OCI-M2 (cell line): ENCODE results near the gene PRKCQ.
"Not testable (repeated sequence)": the region's sequence is repeated elsewhere in the genome, so short reads cannot be mapped to it uniquely, and the experiment has no call there.

ENCODE experiments used
- DNase-seq: peaks from one replicate; lab custom pipeline; 2025; ENCODE audit not compliant: unreplicated experiment; lab: John Stamatoyannopoulos, UW

PRKCQ gene

DNA sequence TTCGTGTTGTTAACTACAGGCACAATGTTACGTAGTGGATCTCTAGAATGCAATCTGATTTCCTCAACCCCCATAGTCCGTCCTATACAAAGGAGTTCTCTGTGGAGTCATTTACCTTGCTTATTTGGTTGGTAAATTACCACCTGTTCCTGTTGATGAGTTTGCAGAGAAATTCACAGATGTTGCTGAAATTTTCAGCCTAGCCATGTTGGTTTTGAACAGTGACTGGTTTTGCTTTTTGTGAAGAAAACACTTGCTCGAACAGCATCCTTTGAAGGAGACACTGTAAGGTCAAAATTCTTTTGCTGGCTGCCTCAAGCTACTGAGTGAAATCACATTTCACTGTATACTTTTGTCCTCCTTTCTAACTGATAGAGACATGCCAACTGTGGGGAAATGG is 15.4 kb upstream of the PRKCQ start:
- DNase-seq, result no peak

DNA sequence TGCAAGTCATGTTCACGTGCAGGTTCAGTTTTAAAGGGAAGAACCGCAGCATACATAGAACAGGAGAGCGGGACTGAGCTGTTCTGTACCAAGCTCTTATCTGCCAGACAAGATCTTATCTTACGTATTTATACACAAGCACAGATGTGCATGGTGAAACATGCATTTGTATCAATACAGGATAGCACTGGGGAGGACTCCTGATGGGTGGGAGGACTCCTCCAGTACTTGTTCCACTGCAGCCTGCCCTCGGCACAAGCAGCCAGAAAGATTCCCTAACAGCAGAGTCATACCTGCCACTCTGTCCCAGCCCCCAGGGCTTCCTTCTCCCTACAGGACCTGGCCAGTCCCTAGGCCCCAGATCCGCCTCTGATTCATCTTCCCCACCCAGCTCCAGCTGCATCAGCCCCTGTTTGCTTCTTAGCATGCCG is 13.2 kb upstream of the PRKCQ start:
- no peak for DNase-seq

DNA sequence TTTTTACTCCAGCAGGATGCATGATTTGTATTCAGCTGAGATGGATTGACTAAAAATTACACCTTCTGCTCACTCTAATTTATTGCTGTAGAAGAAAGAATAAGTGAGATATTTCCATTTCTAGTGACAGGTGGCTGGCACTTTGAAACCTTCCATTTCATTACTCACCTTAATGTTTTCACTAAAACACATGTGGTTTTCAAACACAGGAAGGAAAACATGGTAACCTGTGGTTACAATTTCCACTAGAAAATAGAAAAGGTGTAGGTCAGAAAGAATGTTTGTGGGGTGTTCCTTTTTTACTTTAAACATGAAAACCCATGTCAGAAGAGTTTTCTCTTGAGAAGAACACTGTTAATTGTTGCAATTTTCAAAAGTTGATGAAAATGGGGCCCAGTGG is 12.0 kb upstream of the PRKCQ start:
- DNase-seq, result no peak

DNA sequence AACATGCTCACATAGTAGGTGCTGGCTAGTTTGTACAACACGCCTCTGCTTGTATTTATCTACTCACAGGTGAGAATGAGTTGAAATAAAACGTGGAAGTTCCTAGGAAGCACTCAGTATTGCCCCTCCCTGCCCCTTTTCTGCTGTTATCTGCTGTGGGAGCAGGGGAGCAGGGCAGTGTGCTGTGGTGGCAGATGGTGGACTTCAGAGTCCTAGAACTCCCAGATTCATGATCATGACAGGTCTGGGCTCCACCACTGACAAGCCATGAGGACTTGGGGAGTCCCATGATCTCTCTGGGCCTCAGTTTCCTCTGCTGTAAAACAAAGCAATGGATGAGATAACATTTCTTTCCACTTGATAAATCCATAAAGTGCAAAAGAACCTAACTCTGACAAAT is 11.6 kb upstream of the PRKCQ start:
- DNase-seq, result no peak

DNA sequence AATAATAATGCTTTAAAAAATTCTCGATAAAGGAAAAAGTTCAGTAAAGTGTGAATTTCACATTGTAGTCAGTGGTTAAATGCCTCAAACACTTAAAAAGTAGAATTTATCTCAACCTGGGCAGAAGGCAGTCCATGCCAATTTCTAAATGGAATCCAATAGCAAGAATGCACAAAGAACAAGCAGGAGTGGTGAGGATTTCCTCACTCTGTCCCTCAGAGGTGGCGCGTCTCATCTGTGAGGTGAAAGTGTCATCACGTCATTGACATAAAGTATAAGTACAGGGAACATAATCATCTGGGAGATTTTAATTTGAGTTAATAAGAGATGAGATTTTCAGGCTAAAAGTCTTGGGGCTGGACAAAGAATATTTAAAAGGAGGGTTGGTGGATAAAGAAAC is 10.0 kb upstream of the PRKCQ start:
- no peak for DNase-seq

DNA sequence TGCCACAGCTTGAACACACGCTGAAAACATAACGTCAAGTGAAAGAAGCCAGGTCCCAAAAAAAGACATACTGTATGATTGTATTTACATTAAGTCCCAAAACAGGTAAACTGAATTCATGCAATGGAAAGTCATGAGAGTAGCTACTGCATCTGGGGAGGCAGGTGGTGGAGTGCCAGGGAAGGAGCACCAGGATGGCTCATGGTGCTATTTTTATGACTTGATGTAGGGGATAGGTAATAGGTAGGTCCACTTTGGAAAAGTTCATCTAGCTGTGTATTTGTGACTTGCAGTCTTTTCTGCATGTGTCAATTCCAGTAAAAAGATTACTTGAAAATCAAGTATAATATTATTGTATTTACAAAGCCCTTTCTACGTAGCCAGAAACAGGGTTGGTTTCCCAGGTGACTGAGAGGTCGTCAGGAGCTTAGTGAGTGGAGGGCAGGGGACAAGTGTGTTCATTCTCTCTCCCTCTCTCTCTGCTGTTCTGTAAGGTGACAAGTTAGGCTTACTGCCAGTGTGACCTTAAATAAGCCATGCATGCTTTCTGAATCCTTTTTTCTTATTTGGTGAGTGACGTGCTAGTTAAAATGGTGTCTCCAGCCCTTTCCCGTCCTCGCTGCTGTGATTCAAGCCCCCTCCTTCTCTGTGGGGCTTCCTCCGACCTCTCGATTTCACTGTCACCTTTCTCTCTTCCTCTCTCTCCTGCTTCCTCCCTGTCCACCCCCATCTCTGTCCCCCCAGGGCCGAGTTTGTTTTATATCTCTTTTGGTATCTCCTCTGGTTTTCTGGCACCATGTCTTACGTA is 9.4 kb upstream of the PRKCQ start:
- DNase-seq, result no peak

DNA sequence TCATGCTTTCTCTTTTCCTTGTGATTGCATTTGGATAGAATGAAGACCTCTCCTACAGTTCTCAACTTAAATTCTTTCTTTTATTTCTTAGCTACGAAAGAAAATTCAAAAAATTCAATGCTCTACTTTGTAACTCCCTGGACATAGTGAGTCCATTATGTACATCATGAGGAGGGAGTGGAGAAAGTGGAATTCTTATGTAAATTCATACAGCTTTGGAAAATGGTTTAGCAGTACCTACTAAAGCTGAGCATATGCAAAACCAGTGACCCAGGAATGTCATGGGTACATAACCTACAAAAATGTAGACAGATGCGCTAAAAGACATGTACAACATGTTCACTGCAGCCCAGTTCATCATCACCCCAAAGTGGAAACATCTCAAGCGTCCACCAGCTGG is 8.8 kb upstream of the PRKCQ start:
- no peak for DNase-seq

DNA sequence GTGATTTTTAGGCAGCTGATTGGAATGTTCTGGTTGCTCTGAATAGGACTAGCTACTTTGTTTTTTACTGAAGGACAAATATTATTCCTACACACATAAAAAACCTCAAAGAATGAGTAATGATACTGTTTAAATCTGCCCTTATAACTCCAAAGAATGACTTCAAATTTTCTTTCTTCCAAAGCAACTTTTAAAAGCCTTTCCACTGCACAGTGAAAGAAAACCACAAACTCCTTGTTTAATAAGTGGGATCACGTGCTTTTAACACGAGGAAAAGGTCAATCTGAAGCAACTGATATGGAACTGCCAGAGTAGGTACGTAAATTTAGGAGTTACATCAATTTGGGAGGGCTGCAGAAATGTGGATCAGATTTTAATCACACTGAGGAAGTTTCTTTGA is 8.0 kb upstream of the PRKCQ start:
- DNase-seq, result no peak

DNA sequence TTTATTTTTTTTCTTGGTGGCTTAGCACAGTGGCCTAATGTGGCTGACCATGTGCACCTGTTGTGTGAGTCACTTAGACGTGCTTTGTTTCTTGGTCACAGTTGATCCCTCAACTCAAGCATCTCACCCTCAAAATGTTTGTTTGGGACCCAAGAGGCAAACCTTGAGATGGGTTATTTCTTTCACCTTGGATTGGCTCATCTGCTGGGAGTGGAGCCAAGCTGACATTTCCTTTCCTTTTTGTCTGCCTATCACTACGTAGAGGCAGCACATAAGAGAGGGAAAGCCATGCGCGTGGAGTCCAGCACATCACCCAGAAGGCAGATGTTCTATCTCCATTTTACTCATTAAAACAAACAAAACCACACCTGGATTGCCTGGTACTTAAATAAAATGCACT is 6.4 kb upstream of the PRKCQ start:
- no peak for DNase-seq

DNA sequence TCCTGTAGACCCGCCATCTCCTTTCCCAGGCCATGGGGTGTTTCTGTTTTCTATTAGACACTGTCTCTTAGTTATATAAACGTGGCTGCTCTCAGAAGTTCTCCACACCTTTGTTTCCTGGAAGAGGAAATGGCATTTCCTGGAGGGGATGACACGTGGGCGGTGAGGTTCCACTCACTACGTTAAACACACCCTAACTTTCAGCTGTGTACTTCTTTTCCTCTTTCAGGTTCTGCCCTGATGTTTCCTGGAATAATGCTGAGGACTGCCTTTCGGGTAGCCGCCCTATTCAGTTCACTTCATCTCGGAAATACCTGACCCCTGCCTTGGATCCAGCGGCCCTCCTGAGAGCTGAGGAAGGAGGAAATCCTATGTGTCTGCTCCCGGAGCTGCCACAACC is 3.4 kb upstream of the PRKCQ start:
- no peak for DNase-seq

DNA sequence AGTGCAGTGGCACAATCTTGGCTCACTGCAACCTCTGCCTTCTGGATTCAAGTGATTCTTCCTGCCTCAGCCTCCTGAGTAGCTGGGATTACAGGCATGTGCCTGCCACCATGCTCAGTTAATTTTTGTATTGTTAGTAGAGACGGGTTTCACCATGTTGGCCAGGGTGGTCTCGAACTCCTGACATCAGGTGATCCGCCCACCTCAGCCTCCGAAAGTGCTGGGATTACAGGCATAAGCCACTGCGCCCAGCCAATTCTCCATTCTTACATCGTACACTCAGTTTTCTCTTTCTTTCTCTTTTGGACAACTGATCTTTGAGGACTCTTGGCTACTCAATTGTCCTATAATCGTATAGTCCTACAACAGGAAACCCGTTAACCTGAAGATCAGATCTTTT is 2.8 kb upstream of the PRKCQ start:
- not testable (repeated sequence) for DNase-seq

DNA sequence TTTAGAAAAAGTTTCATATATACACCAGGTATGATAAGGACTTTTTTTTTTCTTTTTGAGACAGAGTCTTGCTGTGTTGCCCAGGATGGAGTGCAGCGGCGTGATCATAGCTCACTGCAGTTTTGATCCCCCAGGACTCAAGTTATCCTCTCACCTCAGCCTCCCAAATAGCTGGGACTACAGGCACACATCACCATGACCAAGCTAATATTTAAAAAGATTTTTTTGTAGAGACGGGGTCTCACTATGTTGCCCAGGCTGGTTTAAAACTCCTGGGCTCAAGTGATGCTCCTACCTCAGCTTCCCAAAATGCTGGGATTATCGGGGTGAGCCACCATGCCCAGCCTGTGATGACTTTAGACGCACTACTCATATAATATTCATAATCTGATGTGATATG is 2.2 kb upstream of the PRKCQ start:
- DNase-seq, result no peak

DNA sequence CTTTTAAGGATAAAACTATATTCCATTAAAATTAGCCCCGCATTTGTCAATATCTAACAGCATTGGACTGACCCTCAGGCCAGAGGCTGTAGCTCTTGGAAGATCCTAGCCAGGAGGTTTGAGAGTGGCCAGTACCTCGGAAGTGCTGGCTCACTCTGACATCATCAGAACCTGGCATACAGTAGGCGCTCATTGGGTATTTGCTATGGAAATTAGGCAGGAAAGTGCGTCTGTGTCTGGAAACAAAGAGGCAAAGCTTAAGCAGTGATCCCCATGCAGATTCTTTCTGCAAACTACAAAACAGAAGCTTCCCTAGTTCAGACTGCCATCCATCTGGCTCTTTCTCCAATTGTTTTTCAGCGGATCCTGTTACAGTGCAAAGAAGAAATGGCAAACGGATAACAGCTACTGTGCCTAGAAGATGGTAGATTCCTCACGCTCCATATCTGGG is 1.7 kb upstream of the PRKCQ start:
- DNase-seq, result no peak

DNA sequence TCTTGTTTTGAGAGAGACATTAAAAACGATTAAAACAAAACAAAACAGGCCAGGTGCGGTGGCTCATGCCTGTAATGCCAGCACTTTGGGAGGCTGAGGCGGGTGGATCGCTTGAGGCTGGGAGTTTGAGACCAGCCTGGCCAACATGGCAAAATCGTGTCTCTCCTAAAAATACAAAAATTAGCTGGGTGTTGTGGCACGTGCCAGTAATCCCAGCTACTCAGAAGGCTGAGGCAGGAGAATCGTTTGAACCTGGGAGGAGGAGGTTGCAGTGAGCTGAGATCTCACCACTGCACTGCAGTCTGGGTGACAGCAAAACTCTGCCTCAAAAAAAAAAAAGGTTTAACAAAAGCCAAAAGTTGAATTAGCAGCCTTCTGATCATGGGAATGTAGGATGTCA is 1.1 kb upstream of the PRKCQ start:
- DNase-seq, result not testable (repeated sequence)

DNA sequence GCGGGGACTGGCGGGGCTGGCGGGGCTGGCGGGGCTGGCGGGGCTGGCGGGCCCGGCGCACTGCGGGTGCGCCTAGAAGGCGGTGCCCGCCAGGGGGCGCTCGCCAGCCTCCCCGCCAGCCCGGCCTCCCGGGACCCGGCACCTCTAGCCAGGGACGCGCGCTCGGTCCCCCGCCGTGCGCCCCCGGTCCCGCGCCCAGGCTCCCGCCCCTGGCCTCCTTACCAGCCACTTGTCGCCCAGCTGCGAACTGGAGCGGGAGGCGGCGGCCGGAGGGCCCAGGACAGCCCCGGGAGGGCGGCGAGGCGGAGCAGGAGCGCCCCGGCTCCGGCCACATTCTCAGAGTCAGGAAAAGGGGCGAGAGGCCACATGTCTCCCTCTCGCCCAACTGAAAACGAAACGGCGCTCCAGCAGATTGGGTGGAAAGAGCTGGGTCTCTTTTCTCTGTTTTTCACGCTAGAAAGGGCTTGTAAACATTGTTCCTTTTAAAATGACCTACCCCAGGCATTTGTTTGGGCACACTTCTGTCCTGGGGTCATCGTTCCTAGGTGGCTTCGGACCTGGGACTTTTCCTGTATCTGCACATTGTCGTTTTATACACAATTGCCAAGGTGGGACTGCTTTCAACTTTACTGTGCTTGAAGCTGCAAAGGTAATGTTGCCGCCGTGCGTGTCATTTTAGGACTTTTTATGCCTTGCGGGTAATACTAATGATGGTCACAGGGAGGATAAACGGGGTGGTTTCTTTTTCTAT is 378 bp upstream of the PRKCQ start:
- DNase-seq, result no peak

DNA sequence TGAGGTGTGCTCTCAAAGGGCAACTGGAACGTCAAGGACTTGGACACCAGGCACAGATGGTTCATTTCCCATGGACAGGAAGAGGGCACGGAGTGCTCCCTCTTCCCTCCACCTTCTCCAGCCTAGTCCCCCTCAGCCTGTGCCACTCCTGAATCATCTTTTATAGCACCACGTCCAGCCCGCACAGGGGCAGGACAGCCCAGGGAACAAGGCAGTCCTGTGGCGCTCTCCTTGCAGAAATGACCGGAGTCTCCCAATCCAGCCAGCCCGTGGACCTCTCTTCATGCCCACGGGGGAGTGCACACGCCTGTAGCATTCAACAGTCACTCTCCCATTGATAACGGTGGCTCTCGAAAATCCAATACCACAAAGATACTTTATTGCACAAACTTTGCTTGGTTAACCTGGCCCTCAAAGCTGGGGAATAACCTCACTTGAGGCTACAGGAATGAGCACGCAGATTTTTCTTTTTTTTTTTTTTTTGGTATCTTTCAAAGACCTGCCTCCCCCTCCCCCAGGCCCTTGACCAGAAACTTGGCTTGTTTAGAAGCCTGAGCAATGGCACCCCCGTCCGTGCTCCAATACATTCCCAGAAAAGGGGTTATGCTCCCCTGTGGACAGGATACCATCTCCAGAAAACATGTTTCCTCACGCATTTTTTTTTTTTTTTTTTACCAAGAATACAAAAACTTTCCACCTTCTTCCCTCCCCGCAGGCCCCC is 733 bp downstream of the PRKCQ start:
- DNase-seq, result no peak

DNA sequence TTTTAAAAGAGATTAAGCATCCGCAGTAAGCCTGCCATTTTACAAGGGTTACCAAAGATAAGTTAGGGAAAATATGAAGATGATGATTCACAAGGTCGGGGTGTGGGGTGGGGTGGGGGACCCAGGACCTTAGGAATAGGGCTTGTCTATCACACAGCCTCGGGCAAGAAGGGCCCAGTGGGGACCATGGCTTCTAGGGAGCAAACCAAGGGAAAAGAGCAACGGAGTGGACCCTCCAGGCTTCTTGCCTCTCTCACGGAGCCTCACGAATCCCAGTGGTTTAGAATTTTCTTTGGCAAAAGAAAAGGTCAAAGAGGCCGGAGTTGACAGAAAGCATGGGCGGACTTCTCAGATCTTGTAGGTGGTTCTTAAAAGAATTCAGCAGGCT is 1.3 kb downstream of the PRKCQ start:
- DNase-seq, result no peak

DNA sequence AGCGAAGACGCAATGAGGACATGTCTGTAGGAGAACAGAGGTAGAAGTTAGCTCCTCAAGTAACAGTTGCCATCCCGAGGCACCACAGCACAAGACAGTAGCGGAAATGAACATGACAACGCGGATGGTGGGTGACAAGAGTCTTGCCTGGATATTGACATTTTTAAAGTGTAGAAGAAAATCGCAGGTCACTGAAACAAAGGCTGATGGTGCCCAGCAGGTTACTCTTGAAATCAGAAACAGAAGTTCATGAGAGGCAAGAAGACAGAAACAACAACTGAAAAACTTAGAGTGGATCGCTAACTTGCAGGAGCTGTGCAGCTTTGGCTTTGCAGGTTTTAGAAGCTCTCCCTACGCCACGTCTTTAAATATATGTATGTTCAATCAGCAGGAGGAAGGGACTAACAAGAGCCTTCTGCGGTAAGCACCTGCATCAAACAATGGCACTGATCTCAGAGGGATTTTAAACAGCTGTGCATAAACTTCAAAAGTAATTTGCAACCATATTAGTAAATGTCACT is 1.8 kb downstream of the PRKCQ start:
- no peak for DNase-seq

DNA sequence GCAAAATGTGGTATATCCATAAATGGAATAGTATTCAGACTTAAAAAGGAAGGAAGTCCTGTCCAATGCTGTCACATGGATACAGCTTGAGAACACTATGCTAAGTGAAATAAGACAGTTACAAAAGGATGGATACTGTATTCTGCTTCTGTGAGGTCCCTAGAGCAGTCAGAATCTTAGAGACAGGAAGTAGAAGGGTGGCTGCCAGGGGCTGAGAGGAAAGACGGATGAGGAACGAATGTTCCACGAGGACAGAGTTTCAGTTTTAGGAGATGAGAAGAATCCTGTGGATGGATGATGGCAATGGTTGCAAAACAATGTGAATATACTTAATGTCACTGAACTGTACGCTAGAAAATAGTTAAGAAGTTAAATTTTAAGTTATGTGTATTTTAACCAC is 3.8 kb downstream of the PRKCQ start:
- DNase-seq, result no peak

DNA sequence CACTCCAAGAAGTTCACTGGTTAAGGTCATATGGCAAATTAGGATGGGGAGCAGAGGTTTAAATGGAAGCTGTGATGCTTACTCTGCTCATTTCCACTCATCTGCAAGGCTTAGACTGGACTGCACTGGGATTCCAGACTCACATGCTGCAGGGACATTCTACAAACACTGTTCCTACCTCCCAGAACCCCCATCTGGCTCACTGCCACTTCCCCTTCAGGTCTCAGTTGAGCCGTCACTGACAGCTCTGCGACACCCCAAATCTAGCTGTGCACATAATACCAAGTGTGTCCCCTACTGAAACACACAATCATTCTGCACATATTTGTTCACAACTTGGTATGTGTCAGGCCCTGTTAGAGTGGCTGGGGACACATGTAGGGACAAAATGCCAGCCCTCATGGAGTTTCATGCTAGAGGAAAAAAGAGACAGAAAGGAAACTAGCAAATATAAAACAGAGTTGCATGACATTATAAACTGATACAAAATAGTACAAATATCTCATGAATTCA is 5.4 kb downstream of the PRKCQ start:
- DNase-seq, result no peak

DNA sequence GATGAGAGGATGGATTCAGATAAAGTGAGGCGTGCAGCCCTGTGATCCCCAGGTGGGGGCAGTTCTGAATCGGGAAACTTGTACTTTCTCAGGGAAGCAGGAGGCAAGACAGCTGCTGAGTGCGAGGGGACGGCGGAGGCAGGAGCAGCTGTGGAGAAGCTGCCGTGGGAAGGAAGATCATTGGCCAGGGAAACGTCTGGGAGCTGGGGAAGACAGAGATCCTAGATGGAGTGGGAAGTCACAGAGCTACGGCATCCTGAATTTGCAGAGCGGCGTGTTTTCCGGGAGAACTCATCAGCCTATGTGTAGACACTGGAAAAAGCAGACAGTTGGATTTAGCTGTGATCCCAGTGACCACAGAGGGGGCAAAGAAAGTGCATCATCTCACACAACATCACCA is 9.2 kb downstream of the PRKCQ start:
- no peak for DNase-seq
